WTC11 (cell line): ENCODE results near the gene CHKA.

Source experiments
- AFF4 ChIP-seq: sonication (generic); formaldehyde crosslinking; IDR thresholded peaks from 2 replicates; pipeline ENCODE4 v1.8.1; 2023; ENCODE audit warnings: mild to moderate bottlenecking, missing genetic modification reagents, borderline replicate concordance
- CTCF ChIP-seq: fragments of 200-600 bp; IDR thresholded peaks from 2 replicates; pipeline ENCODE4 v1.8.0; 2022; ENCODE audit warnings: antibody characterized with exemption
- FOXJ3 ChIP-seq: sonication (generic); formaldehyde crosslinking; IDR thresholded peaks from 2 replicates; pipeline ENCODE4 v1.9.0; 2021; ENCODE audit warnings: missing genetic modification reagents, mild to moderate bottlenecking, borderline replicate concordance
- HMGXB4 ChIP-seq: sonication (generic); formaldehyde crosslinking; IDR thresholded peaks from 2 replicates; pipeline ENCODE4 v1.8.1; 2023; ENCODE audit warnings: mild to moderate bottlenecking, moderate library complexity, missing genetic modification reagents
- NR3C1 ChIP-seq: sonication (generic); formaldehyde crosslinking; conservative IDR thresholded peaks from 2 replicates; pipeline ENCODE4 v1.8.1; 2023; ENCODE audit warnings: low read depth, mild to moderate bottlenecking, missing genetic modification reagents
- TEAD4 ChIP-seq: sonication (generic); formaldehyde crosslinking; IDR thresholded peaks from 2 replicates; pipeline ENCODE4 v1.8.0; 2022; ENCODE audit warnings: mild to moderate bottlenecking, missing genetic modification reagents
- ZNF232 ChIP-seq: sonication (generic); formaldehyde crosslinking; IDR thresholded peaks from 2 replicates; pipeline ENCODE4 v1.8.0; 2022; ENCODE audit warnings: mild to moderate bottlenecking, missing genetic modification reagents
- ZNF416 ChIP-seq: fragments of 250-450 bp; sonication (Bioruptor Pico); IDR thresholded peaks from 2 replicates; pipeline ENCODE4 v1.9.0; 2021; ENCODE audit warnings: mild to moderate bottlenecking, inconsistent platforms
- TF ChIP-seq, protein P1 (sequence below): sonication (generic); formaldehyde crosslinking; IDR thresholded peaks from 2 replicates; pipeline ENCODE4 v1.8.0; 2022; ENCODE audit warnings: mild to moderate bottlenecking, missing genetic modification reagents
- TF ChIP-seq, protein P2 (sequence below): sonication (generic); formaldehyde crosslinking; IDR thresholded peaks from 2 replicates; pipeline ENCODE4 v1.8.1; 2023; ENCODE audit warnings: mild to moderate bottlenecking, missing genetic modification reagents, moderate library complexity
- TF ChIP-seq, protein P3 (sequence below): sonication (generic); formaldehyde crosslinking; IDR thresholded peaks from 2 replicates; pipeline ENCODE4 v1.8.0; 2022; ENCODE audit warnings: mild to moderate bottlenecking, missing genetic modification reagents

- TF ChIP-seq CTCF = no peak
- TF ChIP-seq TEAD4 = no peak
- no peak for TF ChIP-seq HMGXB4 (CRISPR knock-in tag)
- TF ChIP-seq, protein P1, sequence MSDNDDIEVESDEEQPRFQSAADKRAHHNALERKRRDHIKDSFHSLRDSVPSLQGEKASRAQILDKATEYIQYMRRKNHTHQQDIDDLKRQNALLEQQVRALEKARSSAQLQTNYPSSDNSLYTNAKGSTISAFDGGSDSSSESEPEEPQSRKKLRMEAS = no peak
- no peak for TF ChIP-seq AFF4
- no peak for TF ChIP-seq ZNF232
- TF ChIP-seq, protein P2, sequence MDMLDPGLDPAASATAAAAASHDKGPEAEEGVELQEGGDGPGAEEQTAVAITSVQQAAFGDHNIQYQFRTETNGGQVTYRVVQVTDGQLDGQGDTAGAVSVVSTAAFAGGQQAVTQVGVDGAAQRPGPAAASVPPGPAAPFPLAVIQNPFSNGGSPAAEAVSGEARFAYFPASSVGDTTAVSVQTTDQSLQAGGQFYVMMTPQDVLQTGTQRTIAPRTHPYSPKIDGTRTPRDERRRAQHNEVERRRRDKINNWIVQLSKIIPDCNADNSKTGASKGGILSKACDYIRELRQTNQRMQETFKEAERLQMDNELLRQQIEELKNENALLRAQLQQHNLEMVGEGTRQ (CRISPR knock-in tag) = no peak
- TF ChIP-seq, protein P3, sequence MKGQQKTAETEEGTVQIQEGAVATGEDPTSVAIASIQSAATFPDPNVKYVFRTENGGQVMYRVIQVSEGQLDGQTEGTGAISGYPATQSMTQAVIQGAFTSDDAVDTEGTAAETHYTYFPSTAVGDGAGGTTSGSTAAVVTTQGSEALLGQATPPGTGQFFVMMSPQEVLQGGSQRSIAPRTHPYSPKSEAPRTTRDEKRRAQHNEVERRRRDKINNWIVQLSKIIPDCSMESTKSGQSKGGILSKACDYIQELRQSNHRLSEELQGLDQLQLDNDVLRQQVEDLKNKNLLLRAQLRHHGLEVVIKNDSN = no peak
- TF ChIP-seq NR3C1 (CRISPR knock-in tag) = no peak
- TF ChIP-seq FOXJ3 (CRISPR knock-in tag) = no peak
- TF ChIP-seq ZNF416 (CRISPR knock-in tag) = no peak
These were observed 30.9 kb downstream of the CHKA start for GRCh38 chr11:68090287-68090686.
